ENCODE data around the gene MOG. TPM values are rescaled to one million over a fixed set of nuclear protein-coding genes. Genes with fewer than 3 reads are reported as not detected.

MOG gene
- total and polyA plus RNA-seq, 2 donors (not counting 1 experiment from before 2014, with no cell fraction given) = not detected

GRCh38 chr6:29710281-29710941 lies 53.5 kb downstream of the MOG start:
- H3K4me1 Mint-ChIP-seq = peaks cover 21% of the 10 kb centered on the region

More at GRCh38 chr6:29710281-29710941, 53.5 kb downstream of the MOG start:
- Histone ChIP-seq H3K4me1 (ENCODE audit: control insufficient read depth in 2 of 2, insufficient read depth in 2 of 2, low read length in 2 of 2) (peaks cover 15 to 30% of the 10 kb centered on the region in 2 donors), H3K4me2 (replicated peaks; ENCODE audit: low read depth, low read length, poor library complexity, severe bottlenecking) (no peak overlapping the region), H3K9me3 (ENCODE audit: control extremely low read depth in 1 of 3, control insufficient read depth in 2 of 3, insufficient read depth in 1 of 3, low read length in 2 of 3) (no peaks in the 10 kb centered on the region), H3K27ac (ENCODE audit: low read length in 2 of 2) (no peak overlapping the region), H3K79me2 (ENCODE audit: control insufficient read depth, insufficient read depth, low read length) (no peaks in the 10 kb centered on the region), H2AFZ (ENCODE audit: insufficient read depth, low read depth, low read length, poor library complexity, severe bottlenecking) (no peak overlapping the region), H3K36me3 (replicated peaks in 1 of 2; ENCODE audit: control extremely low read depth in 1 of 2, control insufficient read depth in 1 of 2, extremely low read depth in 1 of 2, insufficient read depth in 2 of 2, low read length in 1 of 2) (no peaks in the 10 kb centered on the region), H3K27me3 (replicated peaks in 1 of 4; ENCODE audit: control extremely low read depth in 1 of 4, control insufficient read depth in 3 of 4, insufficient read depth in 4 of 4, low read length in 3 of 4) (no peaks in the 10 kb centered on the region), H4K20me1 (ENCODE audit: control insufficient read depth, insufficient read depth, low read length, poor library complexity, severe bottlenecking) (no peaks in the 10 kb centered on the region), H3K9ac (ENCODE audit: low read length) (no peak overlapping the region), H3K4me3 (ENCODE audit: control extremely low read depth in 1 of 5, extremely low read depth in 1 of 5, insufficient read depth in 1 of 5, low read depth in 2 of 5, low read length in 4 of 5) (no peak overlapping the region)
- Mint-ChIP-seq H3K27me3 (peaks cover 4% of the 10 kb centered on the region), H3K9me3 (ENCODE audit: insufficient read depth) (no peaks in the 10 kb centered on the region), H3K27ac (no peak overlapping the region), H3K4me3 (no peak overlapping the region)
- no peak for ATAC-seq (ENCODE audit: low read depth)
- POLR2A ChIA-PET = no interaction called here
- WGBS (ENCODE audit: insufficient coverage) = 79% methylated on average over 7 of the region's 8 CpGs
- CTCF ChIA-PET = interaction anchor here (3.2 to 3.9 kb wide), 2 partner anchors 27 to 43 kb away, joined by 10 to 21 read pairs; no protein-coding TSS in a partner anchor
- intact Hi-C loops (cut with micrococcal nuclease) = no loop called here
- TF ChIP-seq CTCF (IDR thresholded peaks at IDR 0.05) (no peak), EZH2 (IDR thresholded peaks at IDR 0.05; ENCODE audit: borderline replicate concordance, insufficient read depth, low read depth, low read length, poor library complexity, severe bottlenecking) (no peak)
- no peak for DNase-seq

All from B cell (primary cell).